Ishikawa (cell line): ENCODE data around the gene POLE4.

Experiments
- CEBPB ChIP-seq: IDR thresholded peaks from 2 replicates; pipeline ENCODE4 v1.6.1; 2012
- CREB1 ChIP-seq: IDR thresholded peaks from 2 replicates; pipeline ENCODE4 v1.6.1; 2012; ENCODE audit warnings: low read depth
- EGR1 ChIP-seq: IDR thresholded peaks from 2 replicates; pipeline ENCODE4 v1.6.1; 2012
- EP300 ChIP-seq: IDR thresholded peaks from 2 replicates; pipeline ENCODE4 v1.6.1; 2012; ENCODE audit warnings: borderline replicate concordance
- FOXM1 ChIP-seq: IDR thresholded peaks from 2 replicates; pipeline ENCODE4 v1.6.1; 2012; ENCODE audit warnings: low read depth, borderline replicate concordance
- NFIC ChIP-seq: IDR thresholded peaks from 2 replicates; pipeline ENCODE4 v1.6.1; 2012
- RAD21 ChIP-seq: IDR thresholded peaks from 2 replicates; pipeline ENCODE4 v1.6.1; 2012; ENCODE audit warnings: low read depth
- REST ChIP-seq: IDR thresholded peaks from 2 replicates; pipeline ENCODE4 v1.6.1; 2012; ENCODE audit warnings: low read depth, mild to moderate bottlenecking
- TAF1 ChIP-seq: IDR thresholded peaks from 2 replicates; pipeline ENCODE4 v1.6.1; 2012; ENCODE audit warnings: low read depth, mild to moderate bottlenecking
- TCF12 ChIP-seq: IDR thresholded peaks from 2 replicates; pipeline ENCODE4 v1.6.1; 2012; ENCODE audit warnings: low read depth
- TEAD4 ChIP-seq: IDR thresholded peaks from 2 replicates; pipeline ENCODE4 v1.6.1; 2012
- YY1 ChIP-seq: IDR thresholded peaks from 2 replicates; pipeline ENCODE4 v1.6.1; 2012; ENCODE audit warnings: low read depth
- ZBTB7A ChIP-seq: IDR thresholded peaks from 2 replicates; pipeline ENCODE4 v1.6.1; 2012; ENCODE audit warnings: low read depth
- TF ChIP-seq, protein P1 (sequence below): IDR thresholded peaks from 2 replicates; pipeline ENCODE4 v1.6.1; 2012
- TF ChIP-seq, protein P2 (sequence below): IDR thresholded peaks from 2 replicates; pipeline ENCODE4 v1.6.1; 2012

POLE4 gene

DNA sequence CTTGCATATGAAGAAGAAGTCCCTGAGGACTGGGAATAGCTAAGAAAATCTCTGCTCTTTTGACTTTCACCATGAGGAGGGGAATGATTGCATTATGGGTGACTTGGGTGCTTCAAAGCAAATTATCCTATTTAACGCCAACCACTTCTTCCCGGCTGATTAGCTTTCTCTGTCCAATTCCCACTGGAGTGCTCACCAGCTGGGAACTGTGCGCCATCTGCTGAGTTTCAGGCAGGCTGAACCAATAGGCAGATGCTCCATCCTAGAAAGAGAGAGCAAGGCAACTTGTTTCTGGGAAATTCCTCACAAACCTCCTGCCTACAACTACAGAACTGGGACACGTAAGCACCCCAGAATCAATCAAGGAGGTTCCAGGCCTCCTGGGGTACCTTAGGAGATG is 49.4 kb downstream of the POLE4 start:
- TF ChIP-seq NFIC (no peak), TCF12 (no peak), TEAD4 (no peak), REST (no peak)

DNA sequence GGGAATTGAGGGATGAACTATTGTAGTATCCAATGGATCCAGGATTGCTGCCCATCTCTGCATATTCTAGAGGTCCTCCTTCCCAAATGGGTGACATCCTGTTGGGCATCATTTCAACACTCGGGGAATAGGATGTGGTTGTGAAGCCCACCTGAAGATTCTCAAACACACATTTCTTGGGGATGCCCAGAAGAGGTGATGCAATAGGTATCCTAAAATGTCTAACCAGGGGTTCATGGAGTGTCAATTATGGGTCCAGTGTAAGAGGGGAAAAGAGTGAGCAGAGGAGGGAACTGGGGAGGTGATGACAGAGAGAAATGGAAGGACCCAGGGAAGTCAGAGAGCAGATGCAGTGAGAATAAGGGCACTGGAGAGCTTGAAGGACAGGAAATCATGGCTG is 52.1 kb downstream of the POLE4 start:
- no peak for TF ChIP-seq YY1
- TF ChIP-seq FOXM1, result no peak
- no peak for TF ChIP-seq NFIC
- no peak for TF ChIP-seq TEAD4
- TF ChIP-seq CREB1, result no peak
- TF ChIP-seq EGR1, result no peak
- no peak for TF ChIP-seq RAD21
- TF ChIP-seq TCF12, result no peak
- TF ChIP-seq, protein P1, sequence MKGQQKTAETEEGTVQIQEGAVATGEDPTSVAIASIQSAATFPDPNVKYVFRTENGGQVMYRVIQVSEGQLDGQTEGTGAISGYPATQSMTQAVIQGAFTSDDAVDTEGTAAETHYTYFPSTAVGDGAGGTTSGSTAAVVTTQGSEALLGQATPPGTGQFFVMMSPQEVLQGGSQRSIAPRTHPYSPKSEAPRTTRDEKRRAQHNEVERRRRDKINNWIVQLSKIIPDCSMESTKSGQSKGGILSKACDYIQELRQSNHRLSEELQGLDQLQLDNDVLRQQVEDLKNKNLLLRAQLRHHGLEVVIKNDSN, result no peak

- TF ChIP-seq, protein P2, sequence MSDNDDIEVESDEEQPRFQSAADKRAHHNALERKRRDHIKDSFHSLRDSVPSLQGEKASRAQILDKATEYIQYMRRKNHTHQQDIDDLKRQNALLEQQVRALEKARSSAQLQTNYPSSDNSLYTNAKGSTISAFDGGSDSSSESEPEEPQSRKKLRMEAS, result no peak
- no peak for TF ChIP-seq RAD21
- TF ChIP-seq NFIC, result no peak
- no peak for TF ChIP-seq TCF12
- TF ChIP-seq ZBTB7A, result no peak
- no peak for TF ChIP-seq CEBPB
- TF ChIP-seq, protein P1, result no peak
- TF ChIP-seq TAF1, result no peak
- TF ChIP-seq EGR1, result no peak
- TF ChIP-seq CREB1, result no peak
- no peak for TF ChIP-seq FOXM1
Observed at GRCh38 chr2:75012080-75012479, 53.6 kb downstream of the POLE4 start.

DNA sequence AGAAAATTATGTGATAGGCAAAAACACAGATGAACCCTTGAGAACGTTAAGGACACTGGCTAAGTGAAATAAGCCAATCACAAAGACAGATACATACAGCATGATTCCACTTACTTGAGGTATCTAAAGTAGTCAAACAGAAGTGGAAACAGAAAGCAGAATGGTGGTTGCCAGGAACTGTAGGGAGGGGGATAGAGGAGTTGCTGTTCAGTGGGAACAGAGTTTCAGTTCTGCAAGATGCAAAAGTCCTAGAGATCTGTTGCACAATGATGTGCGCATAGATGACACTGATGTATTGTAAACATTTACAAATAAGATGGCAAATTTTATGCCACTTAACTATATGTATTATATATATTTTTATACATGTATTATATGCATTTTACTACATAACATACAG is 59.7 kb downstream of the POLE4 start:
- TF ChIP-seq TEAD4, result no peak
- TF ChIP-seq REST, result no peak
- TF ChIP-seq, protein P2, result no peak
- no peak for TF ChIP-seq CEBPB
- TF ChIP-seq, protein P1, result no peak
- no peak for TF ChIP-seq NFIC
- TF ChIP-seq RAD21, result no peak
- TF ChIP-seq CREB1, result no peak
- TF ChIP-seq YY1, result no peak
- TF ChIP-seq EGR1, result no peak
- no peak for TF ChIP-seq ZBTB7A
- TF ChIP-seq TAF1, result no peak
- no peak for TF ChIP-seq TCF12
- no peak for TF ChIP-seq FOXM1
- TF ChIP-seq EP300, result no peak
